Adrenal gland (tissue), 12 donors: ENCODE measurements around the gene THBS2. TPM values are rescaled to one million over a fixed set of nuclear protein-coding genes. Genes with fewer than 3 reads are reported as not detected.

Source experiments
- DNase-seq, 7 donors: peaks; one replicate each; pipeline ENCODE4 v3.0.0-alpha.2; 2019 to 2020
- H3K27ac ChIP-seq, 5 donors: fragments of 200-600 bp; sonication (generic) in 4 of 5; 1 replicate in 3 of 5; 2 replicates in 2 of 5; pipeline versions ENCODE4 v1.5.1 to v1.8.0; 2016 to 2020; ENCODE audit warnings: mild to moderate bottlenecking in 1 of 5
- H3K27me3 ChIP-seq: fragments of 200-600 bp; 2 replicates; pipeline ENCODE4 v1.8.0; 2021
- H3K36me3 ChIP-seq, 2 donors: fragments of 200-600 bp; replicated peaks in 1 of 2; 1 replicate in 1 of 2; 2 replicates in 1 of 2; pipeline versions ENCODE4 v1.5.1 to v1.8.0; 2018 to 2022
- H3K4me1 ChIP-seq, 2 donors: fragments of 200-600 bp; replicated peaks in 1 of 2; 1 replicate in 1 of 2; 2 replicates in 1 of 2; pipeline versions ENCODE4 v1.5.1 to v1.8.0; 2018 to 2021
- H3K4me3 ChIP-seq, 4 donors: fragments of 200-600 bp; sonication (generic) in 3 of 4; one replicate each; pipeline ENCODE4 v1.5.1; 2016 to 2018
- H3K9me3 ChIP-seq, 3 donors: fragments of 200-600 bp; sonication (generic) in 1 of 3; replicated peaks in 1 of 3; 1 replicate in 2 of 3; 2 replicates in 1 of 3; pipeline versions ENCODE4 v1.5.1 to v1.8.0; 2016 to 2021
- CTCF ChIP-seq, 6 experiments: fragments of 450-650 bp in 4 of 6; fragments of 200-600 bp in 2 of 6; sonication (generic) in 1 of 6; IDR thresholded peaks; 1 replicate in 5 of 6; 2 replicates in 1 of 6; pipeline versions ENCODE4 v1.5.1 to v1.8.0; 2016 to 2021; ENCODE audit warnings: antibody characterized with exemption in 6 of 6, mild to moderate bottlenecking in 2 of 6, moderate library complexity in 1 of 6
- POLR2A ChIP-seq, 2 donors: fragments of 450-650 bp; IDR thresholded peaks; one replicate each; pipeline ENCODE4 v1.6.1; 2017; ENCODE audit warnings: antibody characterized with exemption in 2 of 2, mild to moderate bottlenecking in 2 of 2, moderate library complexity in 1 of 2
- whole genome bisulfite sequencing, 4 donors: extraction: QIAGEN DNeasy Blood & Tissue Kit in 2 of 4; methylation state at CpG; one replicate each; pipeline versions ENCODE4 v1.1.5 to v1.1.7; 2013 to 2017; 5-methylcytosine and 5-hydroxymethylcytosine counted together
- intact Hi-C, 2 donors: fragments of 100-400 bp; cut with DNase I; formaldehyde crosslinking; loops; one replicate each; pipeline versions ENCODE4 v1.14.1 to v1.15.0; 2022 to 2023
- polyA plus RNA-seq, 3 donors: library from polyadenylated mRNA; stranded (reverse); fragments of 200-250 nt in 2 of 3; fragments of 350-450 nt in 1 of 3; fragmentation: Illumina TruSeq in 1 of 3; extraction: RNeasy Lipid Tissue Mini Kit (QIAGEN cat#74804) in 1 of 3; gene quantifications; one replicate each; pipeline ENCODE4 v1.2.3, GENCODE V29; 2013 to 2014
- total RNA-seq, 9 donors: library from RNA; depleted of rRNA in 4 of 9; stranded (reverse); fragments of >200 nt in 4 of 9; fragments of 120-200 nt in 1 of 9; fragmentation: NEBNext Ultra II Directional in 1 of 9; extraction: Animal tissue kit (Norgen Biotek cat#: 25700) in 1 of 9; gene quantifications; one replicate each; pipeline versions ENCODE4 v1.1.0 to v1.2.4, GENCODE V29; 2013 to 2023
- donor health status: healthy with polysubstance abuse.
- donor health status: Bipolar disorder and iron deficiency.
- donor health status: DM: yes; HTN: yes; CAD: no.
- donor health status: DM: no; HTN: no; CAD: no.
- donor health status: DM: no; HTN: no; CAD: no.
- donor health status: DM: yes; HTN: yes; CAD: no.

The THBS2 gene
- total and polyA plus RNA-seq, 12 donors: 5.6 to 72.7 (median 14.8) TPM

- H3K36me3 ChIP-seq: no peaks in the 10 kb centered on the region
- no peaks in the 10 kb centered on the region for H3K9me3 ChIP-seq
- H3K4me3 ChIP-seq: no peak overlapping the region
- H3K4me1 ChIP-seq: peaks cover 5 to 10% of the 10 kb centered on the region in 2 donors
- 58 to 83% (median 78%) methylated on average over 9 of the region's 9 CpGs for WGBS, 4 donors
- intact Hi-C loops: no loop called here
- DNase-seq: peak in 1 of 7 donors; percentile 37
- TF ChIP-seq POLR2A (IDR thresholded peaks at IDR 0.05) (no peak), CTCF (IDR thresholded peaks at IDR 0.05) (no peak)
- no peaks in the 10 kb centered on the region for H3K27me3 ChIP-seq
- peak overlapping the region in 4 of 5 donors; percentile 37 to 89 (median 62) for H3K27ac ChIP-seq
Observed at GRCh38 chr6:169224716-169225115, 28.9 kb downstream of the THBS2 start.

DNA sequence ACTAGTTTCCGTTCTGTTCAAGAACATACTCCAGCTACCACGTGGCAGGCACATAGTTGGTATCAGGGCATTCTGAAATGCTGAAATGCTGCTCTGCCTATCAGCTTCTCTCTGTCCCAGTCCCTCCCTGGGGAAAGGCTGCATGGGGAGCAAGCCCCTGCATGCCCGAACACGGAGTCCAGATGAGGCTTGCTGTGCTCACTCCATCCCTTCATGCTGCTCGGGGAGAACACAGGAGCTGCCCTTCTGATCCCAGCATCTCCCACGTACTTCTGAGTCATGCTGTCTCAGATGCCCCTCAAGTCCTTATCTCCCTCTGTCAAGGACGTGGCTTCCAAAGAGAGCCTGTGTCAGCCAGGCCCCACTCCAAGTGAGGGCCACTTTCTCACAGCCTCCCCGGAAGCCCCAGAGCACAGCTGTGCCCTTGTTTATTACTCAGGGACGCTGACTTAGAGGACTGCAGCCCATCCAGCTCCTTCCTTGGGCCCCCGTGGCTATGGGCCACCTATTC, 29.4 kb downstream of the THBS2 start:
- TF ChIP-seq CTCF (IDR thresholded peaks at IDR 0.05) (no peak), POLR2A (IDR thresholded peaks at IDR 0.05) (no peak)
- DNase-seq: peak; percentile 76 to 92 (median 89)
- 21 to 43% (median 35%) methylated on average over 9 to 10 of the region's 10 CpGs for WGBS, 4 donors
- Histone ChIP-seq H3K9me3 (no peaks in the 10 kb centered on the region), H3K36me3 (no peaks in the 10 kb centered on the region), H3K4me1 (peaks cover 5 to 10% of the 10 kb centered on the region in 2 donors), H3K27me3 (no peaks in the 10 kb centered on the region), H3K27ac (peak overlapping the region in 4 of 5 donors; percentile 37 to 89 (median 62)), H3K4me3 (no peak overlapping the region)
- intact Hi-C loops: no loop called here

DNA sequence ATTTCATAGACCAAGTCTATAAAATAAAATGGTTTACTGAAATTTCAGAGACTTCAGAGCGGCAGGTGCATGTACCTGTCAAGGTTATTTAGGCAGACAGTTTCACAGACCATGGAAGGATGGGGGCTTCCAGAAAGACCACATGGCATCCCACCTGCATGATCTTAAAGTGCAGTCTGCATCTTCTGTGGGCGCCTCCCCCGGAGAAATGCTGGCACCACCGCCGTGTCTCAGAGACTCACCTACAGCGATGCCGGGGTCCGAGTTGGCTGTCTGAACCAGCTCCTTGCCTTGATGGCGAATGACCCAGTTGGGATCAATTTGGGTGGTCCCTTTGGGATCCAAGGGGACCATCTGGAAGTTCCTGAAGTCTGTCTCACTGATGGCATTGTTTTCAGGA, 30.6 kb downstream of the THBS2 start:
- 87 to 99% (median 97%) methylated on average over 5 to 9 of the region's 9 CpGs for WGBS, 4 donors
- Histone ChIP-seq H3K4me3 (no peak overlapping the region), H3K4me1 (peaks cover 5 to 10% of the 10 kb centered on the region in 2 donors), H3K36me3 (no peaks in the 10 kb centered on the region), H3K27ac (peak overlapping the region in 1 of 5 donors; percentile 89), H3K9me3 (no peaks in the 10 kb centered on the region), H3K27me3 (no peaks in the 10 kb centered on the region)
- TF ChIP-seq CTCF (IDR thresholded peaks at IDR 0.05) (no peak), POLR2A (IDR thresholded peaks at IDR 0.05) (no peak)
- intact Hi-C loops: no loop called here
- DNase-seq: peak in 1 of 7 donors; percentile 22

- WGBS, 4 donors: 95 to 97% (median 96%) methylated on average over 17 to 24 of the region's 24 CpGs
- DNase-seq: no peak
- Histone ChIP-seq H3K36me3 (no peaks in the 10 kb centered on the region), H3K9me3 (no peaks in the 10 kb centered on the region), H3K27ac (no peak overlapping the region), H3K4me3 (no peak overlapping the region), H3K27me3 (no peaks in the 10 kb centered on the region), H3K4me1 (peaks cover 5 to 10% of the 10 kb centered on the region in 2 donors)
- TF ChIP-seq CTCF (IDR thresholded peaks at IDR 0.05) (no peak), POLR2A (IDR thresholded peaks at IDR 0.05) (no peak)
- intact Hi-C loops: no loop called here
Observed at GRCh38 chr6:169222126-169222525, 31.5 kb downstream of the THBS2 start.
